ENCODE data around the gene HECTD2. TPM values are rescaled to one million over a fixed set of nuclear protein-coding genes. Genes with fewer than 3 reads are reported as not detected.

The HECTD2 gene
- total RNA-seq, 2 experiments from 2014 or later, result 0.92 to 1.0 TPM

- Histone ChIP-seq H3K9me3 (ENCODE audit: control insufficient read depth in 1 of 2, insufficient read depth in 1 of 2, low read length in 2 of 2) (peaks cover 0 to 17% of the 10 kb centered on the region in 2 experiments), H3K27ac (ENCODE audit: low read depth in 1 of 2, low read length in 2 of 2) (no peak overlapping the region), H3K4me3 (ENCODE audit: low read length) (no peak overlapping the region), H3K36me3 (ENCODE audit: insufficient read depth, low read length) (no peaks in the 10 kb centered on the region), H3K27me3 (ENCODE audit: control insufficient read depth in 1 of 2, insufficient read depth in 2 of 2, low read length in 2 of 2) (no peaks in the 10 kb centered on the region), H3K4me1 (ENCODE audit: insufficient read depth, low read length) (no peaks in the 10 kb centered on the region)
- Mint-ChIP-seq H3K9me3 (peaks cover 5% of the 10 kb centered on the region), H3K4me1 (ENCODE audit: low read depth) (no peaks in the 10 kb centered on the region), H3K27me3 (no peaks in the 10 kb centered on the region), H3K36me3 (ENCODE audit: low read depth) (peaks cover 34% of the 10 kb centered on the region), H3K27ac (no peak overlapping the region), H3K4me3 (no peak overlapping the region)
- ATAC-seq (ENCODE audit: poor library complexity) (no peak), DNase-seq (no peak)
- POLR2A ChIA-PET, result no interaction called here
- CTCF ChIA-PET, result no interaction called here
- intact Hi-C loops (cut with DNase I, micrococcal nuclease), result no loop called here
- TF ChIP-seq, protein P1, sequence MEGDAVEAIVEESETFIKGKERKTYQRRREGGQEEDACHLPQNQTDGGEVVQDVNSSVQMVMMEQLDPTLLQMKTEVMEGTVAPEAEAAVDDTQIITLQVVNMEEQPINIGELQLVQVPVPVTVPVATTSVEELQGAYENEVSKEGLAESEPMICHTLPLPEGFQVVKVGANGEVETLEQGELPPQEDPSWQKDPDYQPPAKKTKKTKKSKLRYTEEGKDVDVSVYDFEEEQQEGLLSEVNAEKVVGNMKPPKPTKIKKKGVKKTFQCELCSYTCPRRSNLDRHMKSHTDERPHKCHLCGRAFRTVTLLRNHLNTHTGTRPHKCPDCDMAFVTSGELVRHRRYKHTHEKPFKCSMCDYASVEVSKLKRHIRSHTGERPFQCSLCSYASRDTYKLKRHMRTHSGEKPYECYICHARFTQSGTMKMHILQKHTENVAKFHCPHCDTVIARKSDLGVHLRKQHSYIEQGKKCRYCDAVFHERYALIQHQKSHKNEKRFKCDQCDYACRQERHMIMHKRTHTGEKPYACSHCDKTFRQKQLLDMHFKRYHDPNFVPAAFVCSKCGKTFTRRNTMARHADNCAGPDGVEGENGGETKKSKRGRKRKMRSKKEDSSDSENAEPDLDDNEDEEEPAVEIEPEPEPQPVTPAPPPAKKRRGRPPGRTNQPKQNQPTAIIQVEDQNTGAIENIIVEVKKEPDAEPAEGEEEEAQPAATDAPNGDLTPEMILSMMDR (IDR thresholded peaks at IDR 0.05), result no peak
These were observed 55.1 kb downstream of the HECTD2 start for GRCh38 chr10:91465261-91465660.

- intact Hi-C loops (cut with DNase I, micrococcal nuclease), result no loop called here
- POLR2A ChIA-PET, result no interaction called here
- Histone ChIP-seq H3K9me3 (ENCODE audit: control insufficient read depth in 1 of 2, insufficient read depth in 1 of 2, low read length in 2 of 2) (peaks cover 5 to 17% of the 10 kb centered on the region in 2 experiments), H3K36me3 (ENCODE audit: insufficient read depth, low read length) (no peaks in the 10 kb centered on the region), H3K4me3 (ENCODE audit: low read length) (no peak overlapping the region), H3K27ac (ENCODE audit: low read depth in 1 of 2, low read length in 2 of 2) (no peak overlapping the region), H3K27me3 (ENCODE audit: control insufficient read depth in 1 of 2, insufficient read depth in 2 of 2, low read length in 2 of 2) (no peaks in the 10 kb centered on the region), H3K4me1 (ENCODE audit: insufficient read depth, low read length) (no peaks in the 10 kb centered on the region)
- CTCF ChIA-PET, result no interaction called here
- DNase-seq (peak in 1 of 14 experiments; percentile 1), ATAC-seq (ENCODE audit: poor library complexity) (no peak)
- peaks cover 26% of the 10 kb centered on the region for H3K36me3 Mint-ChIP-seq (ENCODE audit: low read depth)
- no peak overlapping the region for H3K4me3 Mint-ChIP-seq
- H3K9me3 Mint-ChIP-seq, result peaks cover 7% of the 10 kb centered on the region
- H3K27ac Mint-ChIP-seq, result no peak overlapping the region
- no peaks in the 10 kb centered on the region for H3K27me3 Mint-ChIP-seq
- H3K4me1 Mint-ChIP-seq (ENCODE audit: low read depth), result no peaks in the 10 kb centered on the region
- TF ChIP-seq, protein P1 (IDR thresholded peaks at IDR 0.05), result no peak
These were observed 57.0 kb downstream of the HECTD2 start for GRCh38 chr10:91467114-91467513.

DNA sequence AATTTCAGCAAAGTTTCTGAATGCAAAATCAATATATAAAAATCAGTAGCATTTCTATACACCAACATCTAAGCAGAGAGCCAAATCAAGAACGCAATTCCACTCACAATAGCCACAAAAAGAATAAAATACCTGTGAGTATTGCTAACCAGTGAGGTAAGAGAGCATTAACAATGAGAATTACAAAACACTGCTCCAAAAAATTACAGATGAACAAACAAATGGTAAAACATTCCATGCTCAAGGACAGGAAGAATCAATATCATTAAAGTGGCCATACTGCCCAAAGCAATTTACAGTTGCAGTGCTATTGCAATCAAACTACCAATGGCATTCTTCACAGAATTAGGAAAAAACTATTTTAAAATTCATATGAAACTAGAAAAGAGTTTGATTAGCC lies 61.5 kb downstream of the HECTD2 start:
- ChIA-PET POLR2A (no interaction called here), CTCF (no interaction called here)
- DNase-seq (no peak), ATAC-seq (ENCODE audit: poor library complexity) (no peak)
- no peak overlapping the region for H3K27ac ChIP-seq (ENCODE audit: low read depth in 1 of 2, low read length in 2 of 2)
- H3K4me3 ChIP-seq (ENCODE audit: low read length), result no peak overlapping the region
- TF ChIP-seq, protein P1 (IDR thresholded peaks at IDR 0.05), result no peak
- Mint-ChIP-seq H3K4me3 (no peak overlapping the region), H3K27me3 (no peaks in the 10 kb centered on the region), H3K4me1 (ENCODE audit: low read depth) (no peaks in the 10 kb centered on the region), H3K27ac (no peak overlapping the region), H3K9me3 (peaks cover 7% of the 10 kb centered on the region), H3K36me3 (ENCODE audit: low read depth) (peaks cover 1% of the 10 kb centered on the region)
- no peaks in the 10 kb centered on the region for H3K27me3 ChIP-seq (ENCODE audit: control insufficient read depth in 1 of 2, insufficient read depth in 2 of 2, low read length in 2 of 2)
- no peaks in the 10 kb centered on the region for H3K4me1 ChIP-seq (ENCODE audit: insufficient read depth, low read length)
- intact Hi-C loops (cut with DNase I, micrococcal nuclease), result no loop called here
- H3K36me3 ChIP-seq (ENCODE audit: insufficient read depth, low read length), result no peaks in the 10 kb centered on the region
- peaks cover 5 to 13% of the 10 kb centered on the region in 2 experiments for H3K9me3 ChIP-seq (ENCODE audit: control insufficient read depth in 1 of 2, insufficient read depth in 1 of 2, low read length in 2 of 2)

Data from CD4-positive, alpha-beta T cell (primary cell).